ENCODE measurements around the gene KCNMA1.

DNA sequence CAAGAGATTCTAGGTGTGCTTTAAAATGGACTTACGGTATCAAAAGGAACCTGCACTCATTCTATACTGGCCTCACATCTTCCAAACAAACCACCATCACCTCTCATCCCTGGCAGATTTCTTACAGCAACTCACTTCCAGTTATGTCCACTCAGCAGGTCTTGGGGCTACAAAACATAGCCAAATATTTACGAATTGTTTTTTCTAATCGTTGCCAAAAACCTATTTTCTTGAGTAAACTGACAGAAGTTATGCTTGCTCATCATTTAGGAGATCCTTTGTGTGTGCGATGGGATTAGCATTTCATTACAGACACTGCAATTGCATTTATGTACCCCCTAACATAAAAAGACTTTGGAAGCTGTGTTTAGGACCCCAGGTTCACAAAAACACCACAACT lies 2.7 kb downstream of the KCNMA1 start:
- TF ChIP-seq, protein P1, sequence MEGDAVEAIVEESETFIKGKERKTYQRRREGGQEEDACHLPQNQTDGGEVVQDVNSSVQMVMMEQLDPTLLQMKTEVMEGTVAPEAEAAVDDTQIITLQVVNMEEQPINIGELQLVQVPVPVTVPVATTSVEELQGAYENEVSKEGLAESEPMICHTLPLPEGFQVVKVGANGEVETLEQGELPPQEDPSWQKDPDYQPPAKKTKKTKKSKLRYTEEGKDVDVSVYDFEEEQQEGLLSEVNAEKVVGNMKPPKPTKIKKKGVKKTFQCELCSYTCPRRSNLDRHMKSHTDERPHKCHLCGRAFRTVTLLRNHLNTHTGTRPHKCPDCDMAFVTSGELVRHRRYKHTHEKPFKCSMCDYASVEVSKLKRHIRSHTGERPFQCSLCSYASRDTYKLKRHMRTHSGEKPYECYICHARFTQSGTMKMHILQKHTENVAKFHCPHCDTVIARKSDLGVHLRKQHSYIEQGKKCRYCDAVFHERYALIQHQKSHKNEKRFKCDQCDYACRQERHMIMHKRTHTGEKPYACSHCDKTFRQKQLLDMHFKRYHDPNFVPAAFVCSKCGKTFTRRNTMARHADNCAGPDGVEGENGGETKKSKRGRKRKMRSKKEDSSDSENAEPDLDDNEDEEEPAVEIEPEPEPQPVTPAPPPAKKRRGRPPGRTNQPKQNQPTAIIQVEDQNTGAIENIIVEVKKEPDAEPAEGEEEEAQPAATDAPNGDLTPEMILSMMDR (IDR thresholded peaks at IDR 0.05), result no peak
- no peak for TF ChIP-seq POLR2AphosphoS5 (IDR thresholded peaks at IDR 0.05)
- TF ChIP-seq POLR2A (IDR thresholded peaks at IDR 0.05), result no peak
- no peak for TF ChIP-seq EP300 (IDR thresholded peaks at IDR 0.05)
